Astrocyte of the spinal cord (primary cell): Measurements from ENCODE around the gene TMCC3.

Experiments used
- DNase-seq: peaks from one replicate; pipeline ENCODE4 v3.0.0; 2011; ENCODE audit warnings: low read depth, low spot score
- H3K4me3 ChIP-seq: 2 replicates; pipeline ENCODE4 v1.5.1; 2011; ENCODE audit warnings: low read depth, mild to moderate bottlenecking, low read length, moderate library complexity
- in situ Hi-C: cut with HindIII; loops from 2 replicates; pipeline ENCODE4 v1.10.0; 2017; ENCODE audit warnings: low sequenced_read_pairs
- TF ChIP-seq, protein P1 (sequence below): IDR thresholded peaks from 2 replicates; pipeline ENCODE4 v1.5.1; 2012; ENCODE audit warnings: low read depth, mild to moderate bottlenecking, low read length, inconsistent platforms

Gene TMCC3

DNA sequence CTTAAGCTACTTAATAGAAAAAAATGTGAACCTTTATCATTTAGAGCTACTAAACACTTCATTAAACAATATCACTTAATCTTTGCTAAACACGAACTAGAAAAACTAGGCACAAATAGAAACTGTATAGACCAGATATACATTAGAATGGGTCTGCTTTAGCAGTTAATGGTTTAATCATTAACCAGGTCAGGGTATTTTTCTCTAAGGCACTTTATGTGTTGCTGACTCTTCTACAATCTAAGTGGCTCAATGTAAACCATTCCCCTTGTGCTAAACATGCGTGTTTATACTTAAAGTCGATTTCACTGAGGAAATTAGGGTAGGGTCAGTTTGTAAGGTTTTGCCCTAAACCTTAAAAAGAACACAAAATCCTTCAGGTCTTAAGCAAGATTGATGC, 29.7 kb downstream of the TMCC3 start:
- in situ Hi-C loops, result no loop called here
- no peak overlapping the region for H3K4me3 ChIP-seq
- no peak for DNase-seq
- TF ChIP-seq, protein P1, sequence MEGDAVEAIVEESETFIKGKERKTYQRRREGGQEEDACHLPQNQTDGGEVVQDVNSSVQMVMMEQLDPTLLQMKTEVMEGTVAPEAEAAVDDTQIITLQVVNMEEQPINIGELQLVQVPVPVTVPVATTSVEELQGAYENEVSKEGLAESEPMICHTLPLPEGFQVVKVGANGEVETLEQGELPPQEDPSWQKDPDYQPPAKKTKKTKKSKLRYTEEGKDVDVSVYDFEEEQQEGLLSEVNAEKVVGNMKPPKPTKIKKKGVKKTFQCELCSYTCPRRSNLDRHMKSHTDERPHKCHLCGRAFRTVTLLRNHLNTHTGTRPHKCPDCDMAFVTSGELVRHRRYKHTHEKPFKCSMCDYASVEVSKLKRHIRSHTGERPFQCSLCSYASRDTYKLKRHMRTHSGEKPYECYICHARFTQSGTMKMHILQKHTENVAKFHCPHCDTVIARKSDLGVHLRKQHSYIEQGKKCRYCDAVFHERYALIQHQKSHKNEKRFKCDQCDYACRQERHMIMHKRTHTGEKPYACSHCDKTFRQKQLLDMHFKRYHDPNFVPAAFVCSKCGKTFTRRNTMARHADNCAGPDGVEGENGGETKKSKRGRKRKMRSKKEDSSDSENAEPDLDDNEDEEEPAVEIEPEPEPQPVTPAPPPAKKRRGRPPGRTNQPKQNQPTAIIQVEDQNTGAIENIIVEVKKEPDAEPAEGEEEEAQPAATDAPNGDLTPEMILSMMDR, result no peak

DNA sequence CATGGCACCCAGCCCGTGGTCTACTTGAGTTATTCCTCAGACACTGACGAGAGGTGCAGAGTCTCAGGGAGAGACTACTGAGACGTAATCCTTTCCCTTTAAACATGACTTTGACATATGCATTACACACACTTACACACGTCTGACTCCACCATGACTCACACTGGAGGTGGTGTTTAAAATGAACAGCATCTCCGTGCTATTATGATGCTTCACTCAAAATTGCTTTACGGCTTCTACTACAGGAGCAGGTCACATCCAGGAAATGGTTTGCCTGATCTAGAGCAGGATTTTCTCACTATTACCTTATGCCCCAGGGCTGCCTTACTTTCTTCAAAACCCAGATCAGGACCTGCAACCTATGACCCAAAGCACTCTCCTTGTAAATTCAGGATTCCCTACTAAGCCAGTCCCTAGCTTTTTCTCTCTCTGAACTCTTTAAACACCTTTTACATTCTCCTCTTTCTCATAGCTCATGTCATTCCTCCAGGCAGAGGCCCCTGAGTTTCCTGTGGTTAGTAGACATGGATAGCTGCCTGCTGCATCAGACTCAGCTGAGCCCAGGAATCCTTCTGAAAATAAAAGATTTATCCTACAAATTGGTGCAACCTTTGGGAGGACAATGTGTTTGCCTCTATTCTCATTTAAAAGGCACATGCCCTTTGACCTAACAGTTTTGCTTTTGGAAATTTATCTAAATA, 31.2 kb downstream of the TMCC3 start:
- peak; percentile 71 for DNase-seq
- TF ChIP-seq, protein P1, result no peak
- H3K4me3 ChIP-seq, result no peak overlapping the region
- in situ Hi-C loops, result no loop called here

DNA sequence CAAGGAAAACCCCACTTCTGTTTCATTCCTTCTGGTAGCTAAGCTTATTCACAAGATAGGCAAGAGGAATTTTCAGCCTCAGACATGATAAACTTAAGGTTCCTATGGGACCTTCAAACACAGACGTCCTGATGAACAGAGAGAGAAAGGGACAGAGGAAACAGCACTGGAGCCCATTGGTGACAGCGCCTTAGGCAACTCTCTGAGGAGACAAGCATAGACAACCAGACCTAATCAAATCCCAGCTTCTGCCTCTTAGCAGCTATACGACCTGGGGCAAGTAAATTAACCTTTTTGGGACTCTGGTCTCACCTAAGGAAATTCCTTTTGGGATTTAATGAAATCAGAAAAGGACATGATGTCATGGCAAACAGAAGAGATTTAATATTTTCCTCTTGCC, 33.3 kb downstream of the TMCC3 start:
- in situ Hi-C loops, result no loop called here
- no peak overlapping the region for H3K4me3 ChIP-seq
- TF ChIP-seq, protein P1, result no peak
- DNase-seq, result no peak

GRCh38 chr12:94616203-94616729, 34.1 kb downstream of the TMCC3 start:
- no peak for DNase-seq
- no peak overlapping the region for H3K4me3 ChIP-seq
- in situ Hi-C loops, result no loop called here
- TF ChIP-seq, protein P1, result no peak

- H3K4me3 ChIP-seq, result no peak overlapping the region
- peak; percentile 35 for DNase-seq
- in situ Hi-C loops, result no loop called here
- TF ChIP-seq, protein P1, result no peak
These were observed 34.8 kb downstream of the TMCC3 start for GRCh38 chr12:94615260-94616181.

DNA sequence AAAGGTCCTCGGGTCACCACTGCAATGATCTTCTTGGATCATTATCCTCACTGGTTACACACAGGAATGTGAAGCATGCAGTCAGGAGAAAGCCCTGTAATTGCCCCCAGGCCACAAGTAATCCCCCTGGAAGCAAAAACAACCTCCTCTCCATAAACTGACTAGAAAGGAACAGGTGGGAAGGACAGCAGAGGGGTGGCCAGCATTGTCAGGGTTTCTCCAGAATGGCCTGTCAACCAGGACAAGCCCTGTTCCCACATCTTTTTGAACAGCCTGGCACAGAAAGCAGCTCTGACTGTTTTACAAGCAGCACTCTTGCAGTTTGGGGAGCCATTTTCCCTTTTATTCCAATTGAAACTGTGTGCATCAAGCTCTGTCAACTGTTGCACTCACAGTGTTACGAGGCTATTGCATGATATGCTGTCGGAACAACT, 36.1 kb downstream of the TMCC3 start:
- in situ Hi-C loops, result no loop called here
- TF ChIP-seq, protein P1, result no peak
- no peak overlapping the region for H3K4me3 ChIP-seq
- no peak for DNase-seq
